HG03039 (cell line): ENCODE data around the gene CDC42BPB.

Experiments used
- ATAC-seq: cut with Tn5 transposase; IDR thresholded peaks from one replicate; pipeline ENCODE4 v1.9.1; 2021; ENCODE audit warnings: mild to moderate bottlenecking, moderate library complexity; ENCODE audit not compliant: unreplicated experiment

CDC42BPB gene

GRCh38 chr14:102949801-102950451, 107.4 kb downstream of the CDC42BPB start:
- ATAC-seq: no peak

DNA sequence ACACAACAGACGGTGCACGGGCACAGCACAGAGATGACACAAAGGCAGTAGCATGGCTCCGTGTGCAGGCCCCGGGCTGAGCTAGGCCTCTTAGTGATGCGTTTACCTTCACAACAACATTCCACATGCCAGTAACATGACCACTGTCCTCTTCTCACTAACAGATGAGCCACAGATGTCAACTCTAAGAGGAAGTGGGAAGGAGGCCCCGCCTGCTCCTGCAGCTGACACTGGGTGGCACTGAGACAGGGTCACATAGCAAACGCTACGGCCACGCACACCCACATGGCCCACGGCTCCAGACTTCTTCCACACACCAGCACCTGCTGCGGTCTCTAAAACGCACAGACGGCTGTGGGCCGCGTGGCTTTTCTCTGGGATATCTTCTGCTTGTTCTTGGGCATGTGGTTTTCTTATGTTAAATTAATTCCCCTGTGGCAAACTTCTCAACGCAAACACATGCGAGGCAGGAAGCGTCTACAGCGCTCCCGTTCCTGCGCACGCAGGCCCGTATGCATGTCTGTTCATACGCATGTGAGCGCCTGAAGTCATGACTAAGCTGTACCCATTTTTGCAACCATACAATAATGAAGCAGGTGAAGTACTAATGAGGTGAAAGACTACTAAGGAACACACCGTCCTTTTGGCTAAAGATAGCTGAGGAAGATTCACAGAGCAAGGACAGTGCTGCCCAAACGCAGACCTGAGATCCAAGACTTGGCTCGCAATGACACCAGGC, 108.1 kb downstream of the CDC42BPB start:
- no peak for ATAC-seq

GRCh38 chr14:102948698-102949061, 108.7 kb downstream of the CDC42BPB start:
- ATAC-seq: no peak

DNA sequence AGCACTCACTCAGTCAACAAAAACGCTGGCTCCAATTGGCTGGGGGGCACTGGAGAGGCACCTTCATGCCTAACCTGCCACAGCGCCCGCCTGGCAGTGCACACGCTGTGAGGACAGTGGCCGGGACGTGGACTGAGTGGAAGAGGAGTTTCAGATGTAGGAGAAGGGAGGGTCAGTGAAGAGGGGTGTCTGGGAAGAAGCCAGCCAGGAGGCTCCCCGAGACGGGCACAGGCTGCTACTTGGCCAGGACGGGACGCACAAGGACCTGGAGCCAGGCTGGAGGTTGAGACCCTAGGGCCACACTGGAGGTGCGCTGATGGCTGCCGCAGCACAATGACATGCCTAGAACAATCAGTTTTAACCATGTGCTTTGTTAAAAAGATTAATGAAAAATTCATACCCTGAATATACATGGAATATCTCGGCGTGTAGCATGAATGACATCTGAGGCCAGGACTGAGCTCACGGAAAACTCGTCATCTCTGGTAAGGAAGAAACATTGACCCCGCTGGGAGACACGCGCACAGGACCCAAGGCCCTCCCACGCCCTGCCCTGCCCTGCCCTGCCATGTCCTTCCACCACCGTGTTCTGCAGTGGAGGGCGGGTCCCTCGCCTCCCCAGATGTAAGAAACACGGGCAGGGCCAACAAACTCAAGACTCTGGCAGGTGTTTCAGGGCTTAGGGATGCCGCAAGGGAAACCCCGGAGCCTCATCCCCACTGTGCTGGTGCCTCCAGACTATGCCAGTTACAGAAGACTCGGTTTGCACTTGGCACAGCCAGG, 109.8 kb downstream of the CDC42BPB start:
- ATAC-seq: no peak

DNA sequence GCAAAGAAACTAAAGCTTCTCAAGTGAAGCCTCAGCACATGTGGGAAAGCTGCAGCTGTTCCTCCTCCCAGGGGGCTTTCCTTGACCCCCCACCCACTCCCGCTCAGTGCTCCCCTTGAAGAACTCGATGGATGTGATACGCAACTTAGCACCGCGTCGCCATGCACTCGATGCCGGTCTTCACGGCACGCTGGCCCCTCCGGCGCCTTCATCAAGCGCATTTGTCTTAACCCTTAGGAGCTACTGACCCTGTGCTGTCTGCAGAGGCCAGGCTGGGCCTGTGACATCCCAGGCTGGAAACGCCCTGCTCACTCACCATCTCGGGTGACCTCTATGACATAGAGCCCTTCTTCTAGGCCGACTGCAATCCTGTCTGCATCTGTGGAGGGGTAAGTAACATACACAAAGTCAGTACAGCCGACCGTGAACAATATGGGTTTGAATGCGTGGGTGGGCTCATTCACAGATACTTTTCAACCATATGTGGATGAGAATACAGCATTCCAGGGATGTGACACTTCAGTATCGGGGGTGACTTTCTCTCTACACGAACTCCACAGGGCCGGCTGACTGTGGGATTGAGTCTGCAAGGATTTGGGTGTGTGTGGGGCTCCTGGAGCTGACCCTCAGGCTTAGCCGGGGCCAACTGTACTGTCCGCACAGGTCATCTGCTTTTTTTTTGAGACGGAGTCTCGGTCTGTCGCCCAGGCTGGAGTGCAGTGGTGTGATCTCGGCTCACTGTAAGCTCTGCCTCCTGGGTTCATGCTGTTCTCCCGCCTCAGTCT, 111.8 kb downstream of the CDC42BPB start:
- no peak for ATAC-seq

- no peak for ATAC-seq
Observed at GRCh38 chr14:102944448-102945330, 112.7 kb downstream of the CDC42BPB start.

- ATAC-seq: no peak
Observed at GRCh38 chr14:102943979-102944378, 113.4 kb downstream of the CDC42BPB start.

GRCh38 chr14:102943454-102943853, 113.9 kb downstream of the CDC42BPB start:
- no peak for ATAC-seq

GRCh38 chr14:102942069-102942468, 115.3 kb downstream of the CDC42BPB start:
- no peak for ATAC-seq

- ATAC-seq: no peak
Observed at GRCh38 chr14:102941419-102942011, 115.8 kb downstream of the CDC42BPB start.

GRCh38 chr14:102940729-102941362, 116.5 kb downstream of the CDC42BPB start:
- ATAC-seq: no peak

DNA sequence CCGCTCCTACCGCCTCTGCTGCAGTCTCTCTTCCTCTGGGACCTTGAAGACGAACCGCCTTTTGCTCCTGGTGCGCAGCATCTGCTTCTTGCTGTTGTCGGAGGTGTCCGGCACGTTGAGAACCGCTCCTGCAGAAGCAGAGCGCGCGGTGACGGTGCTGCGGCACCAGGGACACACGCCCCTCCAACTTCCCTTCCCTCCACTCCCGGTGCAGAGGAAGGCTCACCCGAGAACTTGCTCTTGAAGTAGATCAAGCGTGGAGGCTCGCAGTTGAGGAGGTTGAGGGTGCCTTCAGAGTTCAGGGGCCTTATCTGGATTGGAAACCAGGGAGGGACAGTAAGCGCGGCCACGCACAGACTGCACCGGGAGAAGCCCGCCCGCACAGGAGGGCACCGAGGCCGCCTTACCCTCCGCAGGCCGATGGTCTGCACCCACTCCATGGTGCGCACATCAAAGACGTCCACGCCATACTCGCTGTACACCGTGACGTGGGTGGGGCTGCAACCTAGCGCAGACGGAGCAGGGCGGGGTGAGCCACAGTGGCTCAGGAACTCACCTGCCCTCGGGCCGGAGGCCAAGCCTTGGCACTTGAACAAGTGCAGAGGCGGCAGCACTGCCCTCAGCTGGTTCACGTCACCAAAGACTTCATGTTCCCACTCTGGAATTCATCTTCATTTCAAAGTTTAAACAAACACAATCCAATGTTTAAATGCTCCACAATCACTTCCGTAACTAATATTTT, 117.4 kb downstream of the CDC42BPB start:
- ATAC-seq: no peak

- ATAC-seq: no peak
Observed at GRCh38 chr14:102939329-102939728, 118.0 kb downstream of the CDC42BPB start.

GRCh38 chr14:102938191-102938590, 119.2 kb downstream of the CDC42BPB start:
- ATAC-seq: no peak

DNA sequence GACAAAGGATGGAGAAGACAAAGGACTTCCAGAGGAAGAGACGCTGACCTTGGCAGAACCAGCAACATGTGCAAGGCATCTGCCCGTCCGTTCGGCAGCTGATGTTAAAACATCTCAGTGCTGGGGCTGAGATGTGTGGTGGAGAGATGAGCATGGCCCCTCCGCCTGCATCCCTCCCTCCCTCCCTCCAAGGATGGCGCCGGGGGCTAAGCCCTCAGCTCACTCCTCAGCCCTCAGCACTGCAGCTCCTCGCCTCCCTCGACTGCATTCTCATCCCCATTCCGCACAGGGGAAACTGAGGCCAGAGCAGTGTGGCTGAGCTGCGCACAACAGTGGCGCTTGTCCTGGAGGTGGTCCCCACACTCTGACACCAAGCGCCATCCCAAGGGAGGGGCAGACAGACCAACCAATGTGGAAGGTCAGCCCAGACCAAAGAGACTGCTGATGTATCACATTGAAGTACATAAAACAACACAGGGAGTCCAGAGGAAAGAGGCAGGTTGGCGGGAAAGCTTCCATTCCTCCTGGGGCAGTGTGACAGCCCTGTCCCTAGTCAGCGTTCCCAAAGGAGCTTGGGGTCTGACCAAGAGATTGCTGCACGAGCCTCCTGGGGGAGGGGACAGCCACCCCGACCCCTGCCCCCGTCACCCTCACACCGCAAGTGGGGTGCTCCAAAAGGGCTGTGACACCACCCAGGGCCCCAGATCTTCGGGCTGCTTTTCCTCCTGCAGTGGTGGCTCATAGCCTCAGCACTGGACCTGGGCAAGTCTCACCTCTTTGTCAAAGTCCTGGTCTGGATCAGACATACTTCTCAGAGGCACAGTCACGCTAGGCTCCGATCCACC, 119.8 kb downstream of the CDC42BPB start:
- ATAC-seq: no peak

- no peak for ATAC-seq
Observed at GRCh38 chr14:102935756-102936155, 121.6 kb downstream of the CDC42BPB start.

DNA sequence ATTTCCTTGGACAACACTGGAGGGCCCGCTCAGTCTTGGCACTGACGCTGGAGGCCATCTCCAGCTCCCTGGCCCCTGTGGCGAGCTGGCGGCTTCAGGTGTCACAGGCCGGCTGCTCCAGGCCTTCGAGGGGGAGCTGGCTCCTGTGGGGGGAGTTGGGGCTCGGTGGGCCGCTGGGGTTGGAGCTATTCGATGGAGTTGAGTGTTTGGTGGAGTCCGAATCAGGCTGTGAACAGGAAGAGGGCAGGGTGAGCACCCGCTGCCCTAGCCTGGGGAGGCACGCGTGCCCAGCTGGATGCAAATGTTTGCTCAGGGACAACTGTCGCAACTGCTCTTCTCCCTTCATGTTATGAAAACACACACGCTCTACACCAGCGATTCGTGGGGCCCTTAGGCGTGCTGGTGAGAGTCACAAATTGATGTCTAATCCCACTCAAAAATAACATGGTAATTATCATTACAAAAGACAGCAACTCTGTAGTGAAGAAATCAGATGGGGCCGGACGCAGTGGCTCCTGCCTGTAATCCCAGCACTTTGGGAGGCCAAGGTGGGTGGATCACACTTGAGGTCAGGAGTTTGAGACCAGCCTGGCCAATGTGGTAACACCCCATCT, 123.6 kb downstream of the CDC42BPB start:
- no peak for ATAC-seq
